ENCODE data around the gene KLHDC1.
"Not testable (repeated sequence)": the region's sequence is repeated elsewhere in the genome, so short reads cannot be mapped to it uniquely, and the experiment has no call there.

Gene KLHDC1

DNA sequence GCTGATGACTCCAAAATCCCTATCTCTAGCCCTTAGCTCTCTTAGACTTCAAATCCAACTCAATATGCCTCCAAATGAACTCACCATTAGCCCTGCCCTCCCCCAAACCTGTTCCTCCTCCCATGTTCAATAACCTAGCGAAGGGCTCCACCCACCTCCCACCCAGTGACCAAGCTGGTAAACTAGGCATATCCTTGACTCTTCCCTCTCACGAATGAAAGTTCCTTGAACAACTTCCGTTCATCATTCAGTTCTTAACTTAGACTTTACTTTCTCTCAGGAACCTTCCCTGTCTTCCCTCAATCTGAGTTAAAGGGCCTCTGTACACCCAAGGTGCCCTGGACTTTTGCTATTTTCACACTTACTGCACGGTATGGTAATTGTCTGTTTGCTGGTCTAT, 1.9 kb upstream of the KLHDC1 start:
- no peak for DNase-seq (ENCODE audit: low read depth in 1 of 2, low spot score in 1 of 2)
- TF ChIP-seq JUND (IDR thresholded peaks at IDR 0.05; ENCODE audit: low read depth), result no peak
- in situ Hi-C loops (cut with HindIII; ENCODE audit: low pct_unique_long_range_greater_than_20kb, low sequenced_read_pairs), result no loop called here

GRCh38 chr14:49692193-49692757, 645 bp upstream of the KLHDC1 start:
- DNase-seq (ENCODE audit: low read depth in 1 of 2, low spot score in 1 of 2), result peak in 1 of 2 experiments; percentile 13
- in situ Hi-C loops (cut with HindIII; ENCODE audit: low pct_unique_long_range_greater_than_20kb, low sequenced_read_pairs), result no loop called here
- no peak for TF ChIP-seq JUND (IDR thresholded peaks at IDR 0.05; ENCODE audit: low read depth)

DNA sequence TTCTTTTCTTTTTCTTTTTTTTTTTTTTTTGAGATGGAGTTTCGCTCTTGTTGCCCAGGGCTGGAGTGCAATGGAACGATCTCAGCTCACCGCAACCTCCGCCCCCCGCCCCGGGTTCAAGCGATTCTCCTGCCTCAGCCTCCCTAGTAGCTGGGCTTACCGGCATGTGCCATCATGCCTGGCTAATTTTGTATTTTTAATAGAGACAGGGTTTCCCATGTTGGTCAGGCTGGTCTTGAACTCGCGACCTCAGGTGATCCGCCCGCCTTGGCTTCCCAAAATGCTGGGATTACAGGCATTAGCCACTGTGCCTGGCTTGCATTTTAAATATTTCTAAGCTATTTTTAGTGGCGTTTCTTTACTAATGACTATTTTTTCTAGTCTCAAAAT, 810 bp downstream of the KLHDC1 start:
- DNase-seq (ENCODE audit: low read depth in 1 of 2, low spot score in 1 of 2); in situ Hi-C loops (cut with HindIII; ENCODE audit: low pct_unique_long_range_greater_than_20kb, low sequenced_read_pairs): not testable (repeated sequence)

- no peak for TF ChIP-seq JUND (IDR thresholded peaks at IDR 0.05; ENCODE audit: low read depth)
- in situ Hi-C loops (cut with HindIII; ENCODE audit: low pct_unique_long_range_greater_than_20kb, low sequenced_read_pairs), result no loop called here
These were observed 9.8 kb downstream of the KLHDC1 start for GRCh38 chr14:49702725-49703124.

DNA sequence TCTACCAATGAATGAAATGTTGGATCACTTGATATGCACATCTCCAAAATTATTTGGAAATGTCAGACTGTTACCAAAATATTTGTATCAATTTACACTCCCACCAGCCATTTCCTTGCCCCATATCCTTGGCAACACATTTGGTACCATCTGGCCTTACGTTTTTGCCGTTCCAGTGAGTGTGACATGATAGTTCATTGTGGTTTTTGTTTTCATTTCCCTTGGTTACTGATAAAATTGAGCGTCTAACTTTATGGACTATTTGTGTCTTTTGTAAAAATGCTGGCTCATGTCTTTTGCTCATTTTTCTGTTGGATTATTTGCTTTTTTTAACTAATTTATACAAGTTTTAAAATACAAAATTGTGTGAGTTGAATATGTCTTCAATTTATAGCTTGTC, 11.0 kb downstream of the KLHDC1 start:
- TF ChIP-seq JUND (IDR thresholded peaks at IDR 0.05; ENCODE audit: low read depth), result no peak
- DNase-seq (ENCODE audit: low read depth in 1 of 2, low spot score in 1 of 2), result no peak
- in situ Hi-C loops (cut with HindIII; ENCODE audit: low pct_unique_long_range_greater_than_20kb, low sequenced_read_pairs), result no loop called here

More at GRCh38 chr14:49702725-49703124, 9.8 kb downstream of the KLHDC1 start:
- no peak for DNase-seq (ENCODE audit: low read depth in 1 of 2, low spot score in 1 of 2)

GRCh38 chr14:49704471-49704870, 11.6 kb downstream of the KLHDC1 start:
- DNase-seq (ENCODE audit: low read depth in 1 of 2, low spot score in 1 of 2); in situ Hi-C loops (cut with HindIII; ENCODE audit: low pct_unique_long_range_greater_than_20kb, low sequenced_read_pairs): not testable (repeated sequence)

DNA sequence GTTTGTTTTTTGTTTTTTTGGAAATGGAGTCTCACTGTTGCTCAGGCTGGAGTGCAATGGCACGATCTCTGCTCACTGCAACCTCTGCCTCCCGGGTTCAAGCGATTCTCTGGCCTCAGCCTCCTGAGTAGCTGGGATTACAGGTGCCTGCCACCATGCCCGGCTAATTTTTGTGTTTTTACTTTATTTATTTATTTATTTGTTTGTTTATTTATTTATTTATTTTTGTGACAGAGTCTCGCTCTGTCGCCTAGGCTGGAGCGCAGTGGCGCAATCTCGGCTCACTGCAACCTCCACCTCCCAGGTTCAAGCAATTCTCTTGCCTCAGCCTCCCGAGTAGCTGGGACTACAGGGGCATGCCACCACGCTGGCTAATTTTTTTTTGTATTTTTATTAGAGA, 18.1 kb downstream of the KLHDC1 start:
- DNase-seq (ENCODE audit: low read depth in 1 of 2, low spot score in 1 of 2); in situ Hi-C loops (cut with HindIII; ENCODE audit: low pct_unique_long_range_greater_than_20kb, low sequenced_read_pairs): not testable (repeated sequence)

GRCh38 chr14:49720744-49721143, 27.8 kb downstream of the KLHDC1 start:
- DNase-seq (ENCODE audit: low read depth in 1 of 2, low spot score in 1 of 2), result no peak
- TF ChIP-seq JUND (IDR thresholded peaks at IDR 0.05; ENCODE audit: low read depth), result no peak
- in situ Hi-C loops (cut with HindIII; ENCODE audit: low pct_unique_long_range_greater_than_20kb, low sequenced_read_pairs), result no loop called here

DNA sequence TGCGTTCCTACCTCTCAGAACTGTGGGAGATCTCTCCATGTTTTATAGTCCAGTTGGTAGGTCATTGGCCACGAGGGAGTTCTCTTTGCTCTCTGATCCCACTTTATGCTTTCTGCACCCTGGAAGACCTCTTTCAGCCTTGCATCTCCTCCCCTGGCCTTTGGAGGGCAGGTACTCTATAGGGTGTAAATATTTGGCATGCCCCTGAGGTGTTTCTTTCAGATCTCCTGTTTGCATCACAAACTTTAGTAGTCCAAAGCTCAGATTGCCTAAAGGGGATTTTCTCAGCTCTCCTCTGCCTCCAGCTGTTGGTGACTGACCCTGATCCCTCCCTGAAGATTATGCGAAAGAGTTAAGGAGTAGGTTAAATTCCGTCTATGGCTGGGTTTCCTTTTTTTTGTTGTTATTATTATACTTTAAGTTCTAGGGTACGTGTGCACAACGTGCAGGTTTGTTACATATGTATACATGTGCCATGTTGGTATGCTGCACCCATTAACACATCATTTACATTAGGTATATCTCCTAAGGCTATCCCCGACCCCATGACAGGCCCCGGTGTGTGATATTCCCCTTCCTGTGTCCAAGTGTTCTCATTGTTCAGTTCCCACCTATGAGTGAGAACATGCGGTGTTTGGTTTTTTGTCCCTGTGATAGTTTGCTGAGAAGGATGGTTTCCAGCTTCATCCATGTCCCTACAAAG, 29.0 kb downstream of the KLHDC1 start:
- DNase-seq (ENCODE audit: low read depth in 1 of 2, low spot score in 1 of 2), result peak; percentile 7 to 20
- in situ Hi-C loops (cut with HindIII; ENCODE audit: low pct_unique_long_range_greater_than_20kb, low sequenced_read_pairs), result not testable (repeated sequence)

- DNase-seq (ENCODE audit: low read depth in 1 of 2, low spot score in 1 of 2), result no peak
- no peak for TF ChIP-seq JUND (IDR thresholded peaks at IDR 0.05; ENCODE audit: low read depth)
- in situ Hi-C loops (cut with HindIII; ENCODE audit: low pct_unique_long_range_greater_than_20kb, low sequenced_read_pairs), result no loop called here
These were observed 34.3 kb downstream of the KLHDC1 start for GRCh38 chr14:49727171-49727570.

DNA sequence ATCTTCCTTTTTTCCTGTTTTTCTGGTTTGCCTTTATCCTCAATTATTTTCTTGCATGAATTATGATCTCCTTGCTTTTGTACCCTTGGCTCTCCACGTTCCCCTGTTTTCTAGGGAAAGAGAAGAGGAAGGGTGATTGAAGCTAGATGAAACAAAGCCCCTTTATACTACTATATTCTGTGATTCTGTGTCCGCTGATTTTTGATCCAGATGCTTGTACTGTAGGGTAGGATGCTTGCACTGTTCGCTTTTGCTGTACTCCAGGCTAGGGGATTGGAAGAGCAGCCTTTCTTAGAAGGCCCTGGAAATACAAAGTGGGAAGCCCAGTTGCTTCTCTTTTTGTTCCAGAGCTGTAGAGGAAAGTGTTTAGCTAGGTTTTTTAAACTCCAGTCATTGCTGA, 40.0 kb downstream of the KLHDC1 start:
- no peak for DNase-seq (ENCODE audit: low read depth in 1 of 2, low spot score in 1 of 2)
- in situ Hi-C loops (cut with HindIII; ENCODE audit: low pct_unique_long_range_greater_than_20kb, low sequenced_read_pairs), result no loop called here
- TF ChIP-seq JUND (IDR thresholded peaks at IDR 0.05; ENCODE audit: low read depth), result no peak

GRCh38 chr14:49733836-49734235, 40.9 kb downstream of the KLHDC1 start:
- in situ Hi-C loops (cut with HindIII; ENCODE audit: low pct_unique_long_range_greater_than_20kb, low sequenced_read_pairs), result no loop called here
- TF ChIP-seq JUND (IDR thresholded peaks at IDR 0.05; ENCODE audit: low read depth), result no peak
- DNase-seq (ENCODE audit: low read depth in 1 of 2, low spot score in 1 of 2), result no peak

- DNase-seq (ENCODE audit: low read depth in 1 of 2, low spot score in 1 of 2); in situ Hi-C loops (cut with HindIII; ENCODE audit: low pct_unique_long_range_greater_than_20kb, low sequenced_read_pairs): not testable (repeated sequence)
These were observed 42.7 kb downstream of the KLHDC1 start for GRCh38 chr14:49735669-49736068.

DNA sequence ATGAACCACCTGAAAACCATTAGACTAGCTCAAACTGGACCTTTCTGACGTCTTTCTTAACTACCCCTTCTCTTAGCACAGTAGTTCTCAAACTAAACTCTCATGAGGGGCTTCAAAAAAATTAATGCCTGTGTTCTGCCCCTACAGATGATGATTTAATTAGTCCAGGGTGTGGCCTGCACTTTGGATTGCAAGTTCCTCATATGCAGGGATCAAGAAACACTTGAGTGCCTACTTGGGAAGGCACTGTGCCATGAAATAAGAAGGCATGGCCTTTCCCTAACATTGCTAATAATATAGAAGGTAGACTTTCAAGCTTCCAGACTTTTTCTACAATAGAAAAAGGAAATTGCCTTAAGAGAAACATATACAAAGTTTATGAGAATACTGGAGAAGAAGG, 52.3 kb downstream of the KLHDC1 start:
- no peak for TF ChIP-seq JUND (IDR thresholded peaks at IDR 0.05; ENCODE audit: low read depth)

GRCh38 chr14:49746476-49746875, 53.6 kb downstream of the KLHDC1 start:
- DNase-seq (ENCODE audit: low read depth in 1 of 2, low spot score in 1 of 2); in situ Hi-C loops (cut with HindIII; ENCODE audit: low pct_unique_long_range_greater_than_20kb, low sequenced_read_pairs): not testable (repeated sequence)

More for the DNA sequence above, 52.3 kb downstream of the KLHDC1 start:
- in situ Hi-C loops (cut with HindIII; ENCODE audit: low pct_unique_long_range_greater_than_20kb, low sequenced_read_pairs), result no loop called here
- DNase-seq (ENCODE audit: low read depth in 1 of 2, low spot score in 1 of 2), result no peak
